HEK293T (cell line): ENCODE results near the gene VPS4B.
A peak's percentile ranks its signal among the peaks of the same experiment; 100 is the strongest.
"Not testable (repeated sequence)": the region's sequence is repeated elsewhere in the genome, so short reads cannot be mapped to it uniquely, and the experiment has no call there.

Source experiments
- CTCF ChIA-PET: fragments of 350-600 bp; formaldehyde crosslinking; extraction: SDS; loops from one replicate; lab custom pipeline; 2021; ENCODE audit warnings: antibody characterized with exemption, inconsistent platforms; lab: Yijun Ruan, JAX
- POLR2A ChIA-PET: fragments of 350-600 bp; formaldehyde crosslinking; extraction: SDS; loops from one replicate; lab custom pipeline; 2020; ENCODE audit warnings: antibody characterized with exemption, inconsistent platforms; lab: Yijun Ruan, JAX
- DNase-seq: peaks from one replicate; pipeline ENCODE4 v3.0.0; 2012; ENCODE audit warnings: mixed read lengths; ENCODE audit errors: extremely low spot score
- ARNT ChIP-seq: fragments of 450-650 bp; IDR thresholded peaks from 2 replicates; pipeline ENCODE4 v1.6.1; 2017; ENCODE audit warnings: mild to moderate bottlenecking
- BHLHE40 ChIP-seq: fragments of 450-650 bp; IDR thresholded peaks from 2 replicates; pipeline ENCODE4 v1.6.1; 2016; ENCODE audit warnings: mild to moderate bottlenecking, moderate library complexity, borderline replicate concordance
- CTBP1 ChIP-seq: fragments of 450-650 bp; IDR thresholded peaks from 2 replicates; pipeline ENCODE4 v1.6.1; 2016; ENCODE audit warnings: borderline replicate concordance
- ELF4 ChIP-seq: fragments of 450-650 bp; IDR thresholded peaks from 2 replicates; pipeline ENCODE4 v1.6.1; 2017; ENCODE audit warnings: antibody characterized with exemption
- FOXA1 ChIP-seq: fragments of 450-650 bp; IDR thresholded peaks from 2 replicates; pipeline ENCODE4 v1.6.1; 2016; ENCODE audit warnings: mild to moderate bottlenecking
- FOXK2 ChIP-seq: fragments of 450-650 bp; IDR thresholded peaks from 2 replicates; pipeline ENCODE4 v1.6.1; 2016; ENCODE audit warnings: mild to moderate bottlenecking
- FOXM1 ChIP-seq: fragments of 450-650 bp; IDR thresholded peaks from 2 replicates; pipeline ENCODE4 v1.6.1; 2017; ENCODE audit warnings: mild to moderate bottlenecking, borderline replicate concordance
- HDGF ChIP-seq: fragments of 450-650 bp; IDR thresholded peaks from 2 replicates; pipeline ENCODE4 v1.6.1; 2017; ENCODE audit warnings: antibody characterized with exemption, borderline replicate concordance
- L3MBTL2 ChIP-seq: fragments of 450-650 bp; conservative IDR thresholded peaks from 2 replicates; pipeline ENCODE4 v1.6.1; 2016; ENCODE audit warnings: mild to moderate bottlenecking
- LEF1 ChIP-seq: fragments of 450-650 bp; IDR thresholded peaks from 2 replicates; pipeline ENCODE4 v1.6.1; 2017; ENCODE audit warnings: mild to moderate bottlenecking, borderline replicate concordance
- NFRKB ChIP-seq: fragments of 450-650 bp; IDR thresholded peaks from 2 replicates; pipeline ENCODE4 v1.6.1; 2016; ENCODE audit warnings: mild to moderate bottlenecking, moderate library complexity
- SP1 ChIP-seq: fragments of 450-650 bp; IDR thresholded peaks from 2 replicates; pipeline ENCODE4 v1.6.1; 2017
- SUZ12 ChIP-seq: fragments of 450-650 bp; IDR thresholded peaks from 2 replicates; pipeline ENCODE4 v1.6.1; 2016; ENCODE audit warnings: mild to moderate bottlenecking
- TARDBP ChIP-seq: fragments of 450-650 bp; IDR thresholded peaks from 2 replicates; pipeline ENCODE4 v1.6.1; 2016
- ZNF384 ChIP-seq: fragments of 450-650 bp; IDR thresholded peaks from 2 replicates; pipeline ENCODE4 v1.6.1; 2016
- TF ChIP-seq, protein P1 (sequence below): fragments of 450-650 bp; IDR thresholded peaks from 2 replicates; pipeline ENCODE4 v1.6.1; 2016

Gene VPS4B

DNA sequence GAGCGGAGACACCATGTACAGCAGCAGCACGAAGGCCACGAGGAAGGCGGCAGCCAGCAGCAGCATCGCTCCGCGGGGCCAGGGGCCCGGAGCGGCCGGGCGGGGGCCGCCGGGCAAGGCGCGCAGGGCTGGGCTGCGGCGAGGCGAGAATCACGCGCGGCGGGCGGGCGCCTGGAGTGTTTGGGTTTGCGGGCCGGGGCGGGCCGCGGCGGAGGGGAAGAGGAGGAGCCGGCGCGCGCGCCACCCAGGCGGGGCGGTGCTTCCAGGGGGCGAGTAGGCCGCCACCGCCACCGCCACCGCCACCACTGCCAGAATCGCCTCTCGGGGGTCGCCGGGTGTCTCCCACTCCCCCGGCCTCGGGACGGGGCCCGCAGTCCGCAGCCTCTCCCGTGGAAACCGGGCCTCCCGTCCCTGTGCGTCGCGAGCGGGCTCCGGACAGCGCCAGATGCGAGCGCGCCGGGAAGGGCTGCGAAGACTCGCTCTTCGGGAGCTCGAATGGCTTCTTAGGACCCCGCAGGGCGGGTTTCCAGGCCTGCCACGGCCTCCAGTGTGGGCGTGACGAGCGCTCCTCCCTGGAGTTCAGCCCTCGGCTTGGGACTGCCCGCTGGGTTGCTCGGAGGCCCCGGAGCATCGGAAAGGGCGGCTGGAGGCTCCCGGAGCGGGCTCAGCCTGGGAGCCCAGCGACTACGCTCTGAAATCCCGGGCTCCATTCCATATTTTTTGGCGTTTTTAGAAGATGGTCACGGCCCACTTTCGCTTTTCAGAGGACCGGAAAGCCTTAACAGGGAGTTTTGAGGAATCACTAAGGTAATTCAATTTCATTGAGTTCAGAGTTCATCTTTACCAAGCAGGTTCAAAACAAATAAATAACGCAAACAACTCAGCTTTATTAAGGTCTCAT, 55.0 kb downstream of the VPS4B start, which contains the start of gene KDSR:
Gene KDSR (minus strand): TSS at position 154 of the 901 bp plus-strand sequence. CDS start 88 bp downstream, at position 66.
- ChIA-PET CTCF (interaction anchor here (1.0 kb wide), 1 partner anchor 211 kb away, joined by 3 read pairs; no protein-coding TSS in a partner anchor), POLR2A (interaction anchor here (0.6 to 1.0 kb wide), 10 partner anchors 9 to 144 kb away, joined by 3 to 4 read pairs (median 3); no protein-coding TSS in a partner anchor)
- TF ChIP-seq ARNT (0 out of 2 replicates have a peak, but pooled peaks have one; percentile 26), SP1 (no peak), NFRKB (no peak), SUZ12 (no peak), BHLHE40 (no peak), HDGF (no peak), LEF1 (no peak), FOXM1 (peak; percentile 75), TARDBP (0 out of 2 replicates have a peak, but pooled peaks have one; percentile 12), CTBP1 (peak; percentile 51; the same call in 1 of the 2 replicates), FOXK2 (no peak), ZNF384 (no peak), FOXA1 (no peak), ELF4 (no peak), L3MBTL2 (peak; percentile 54)
- TF ChIP-seq, protein P1, sequence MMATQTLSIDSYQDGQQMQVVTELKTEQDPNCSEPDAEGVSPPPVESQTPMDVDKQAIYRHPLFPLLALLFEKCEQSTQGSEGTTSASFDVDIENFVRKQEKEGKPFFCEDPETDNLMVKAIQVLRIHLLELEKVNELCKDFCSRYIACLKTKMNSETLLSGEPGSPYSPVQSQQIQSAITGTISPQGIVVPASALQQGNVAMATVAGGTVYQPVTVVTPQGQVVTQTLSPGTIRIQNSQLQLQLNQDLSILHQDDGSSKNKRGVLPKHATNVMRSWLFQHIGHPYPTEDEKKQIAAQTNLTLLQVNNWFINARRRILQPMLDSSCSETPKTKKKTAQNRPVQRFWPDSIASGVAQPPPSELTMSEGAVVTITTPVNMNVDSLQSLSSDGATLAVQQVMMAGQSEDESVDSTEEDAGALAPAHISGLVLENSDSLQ = 0 out of 2 replicates have a peak, but pooled peaks have one; percentile 29
- DNase-seq = peak; percentile 84

GRCh38 chr18:63366213-63367052, 55.8 kb downstream of the VPS4B start:
- POLR2A ChIA-PET = interaction anchor here (0.7 to 1.1 kb wide), 5 partner anchors 10 to 145 kb away, joined by 3 read pairs; partner anchors contain the start of gene VPS4B
- CTCF ChIA-PET = interaction anchor here (1.0 kb wide), 1 partner anchor 145 kb away, joined by 5 read pairs; no protein-coding TSS in a partner anchor
- DNase-seq = peak; percentile 30
- TF ChIP-seq FOXA1 (no peak), NFRKB (no peak), SUZ12 (no peak), BHLHE40 (no peak), L3MBTL2 (no peak), LEF1 (no peak), ZNF384 (no peak), FOXK2 (no peak)

GRCh38 chr18:63365876-63366212, 56.4 kb downstream of the VPS4B start:
- no peak for DNase-seq
- TF ChIP-seq LEF1 (no peak), SUZ12 (no peak), ARNT (no peak), FOXK2 (no peak), HDGF (no peak), FOXA1 (no peak), ELF4 (no peak), ZNF384 (no peak), L3MBTL2 (no peak), TARDBP (no peak), SP1 (no peak), CTBP1 (no peak), NFRKB (no peak), BHLHE40 (no peak), FOXM1 (no peak)
- TF ChIP-seq, protein P1 = no peak
- POLR2A ChIA-PET = interaction anchor here (0.7 to 1.1 kb wide), 2 partner anchors 16 to 56 kb away, joined by 3 read pairs; partner anchors contain the start of gene VPS4B
- CTCF ChIA-PET = interaction anchor here (1.0 kb wide), 1 partner anchor 145 kb away, joined by 5 read pairs; no protein-coding TSS in a partner anchor

DNA sequence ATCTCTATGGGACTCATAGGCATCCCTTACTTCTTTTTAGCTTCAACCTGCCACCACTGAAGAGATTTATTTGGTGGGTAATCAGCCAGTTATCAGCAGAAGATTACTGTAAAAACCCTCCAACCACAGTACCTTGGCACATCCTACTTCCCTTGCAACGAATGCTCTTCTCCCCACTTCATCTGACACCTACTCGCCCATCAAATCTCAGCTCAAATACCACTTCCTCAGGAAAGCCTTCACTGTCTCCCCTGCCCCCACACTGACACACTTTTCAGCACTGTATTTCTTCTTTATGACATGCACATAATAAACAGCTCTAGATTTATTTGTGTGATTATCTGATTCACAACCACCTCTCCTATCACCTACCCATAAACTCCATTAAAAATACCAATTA, 58.3 kb downstream of the VPS4B start:
- no peak for DNase-seq
- CTCF ChIA-PET = no interaction called here
- POLR2A ChIA-PET = no interaction called here
- TF ChIP-seq CTBP1 (no peak), TARDBP (no peak), ZNF384 (no peak)

GRCh38 chr18:63363420-63363819, 58.9 kb downstream of the VPS4B start:
- CTCF ChIA-PET, POLR2A ChIA-PET, DNase-seq: not testable (repeated sequence)

DNA sequence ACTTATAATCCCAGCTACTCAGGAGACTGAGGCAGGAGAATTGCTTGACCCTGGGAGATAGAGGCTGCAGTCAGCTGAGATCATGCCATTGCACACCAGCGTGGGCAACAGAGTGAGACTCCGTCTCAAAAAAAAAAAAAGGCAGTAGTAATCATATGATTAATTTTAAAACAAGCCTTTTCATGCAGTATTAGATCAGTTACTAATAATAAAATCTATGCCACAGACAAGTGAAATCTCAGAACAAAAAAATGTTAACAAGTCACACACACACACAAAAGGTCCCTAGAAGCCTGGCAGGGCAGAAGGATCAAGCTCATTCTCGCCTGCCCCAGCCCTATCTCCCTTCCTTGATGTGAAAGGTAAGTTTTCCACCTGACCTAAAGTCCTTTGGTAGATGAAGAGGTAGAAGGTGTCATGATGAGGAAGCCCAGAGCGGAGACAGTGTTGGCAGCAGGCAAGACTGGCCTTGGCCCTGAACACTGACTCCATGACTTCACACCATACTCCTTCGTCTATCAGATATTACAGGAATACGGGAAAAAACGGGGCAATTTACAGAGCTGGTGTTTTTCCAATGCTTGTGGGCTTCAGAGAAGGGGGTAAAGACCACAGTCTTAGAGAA, 65.9 kb downstream of the VPS4B start:
- ChIA-PET CTCF (no interaction called here), POLR2A (no interaction called here)
- TF ChIP-seq SUZ12 (no peak), NFRKB (no peak), ARNT (no peak), HDGF (no peak), FOXM1 (no peak), ZNF384 (no peak), SP1 (no peak), LEF1 (no peak), L3MBTL2 (no peak), FOXK2 (no peak)
- DNase-seq = no peak
